GM12801 (cell line): ENCODE data around the gene SLC66A2.

ENCODE experiments used
- TF ChIP-seq, protein P1 (sequence below): IDR thresholded peaks from one replicate; pipeline ENCODE4 v1.5.1; 2011; ENCODE audit warnings: control low read depth; ENCODE audit not compliant: insufficient read length; ENCODE audit errors: extremely low read depth

Gene SLC66A2

DNA sequence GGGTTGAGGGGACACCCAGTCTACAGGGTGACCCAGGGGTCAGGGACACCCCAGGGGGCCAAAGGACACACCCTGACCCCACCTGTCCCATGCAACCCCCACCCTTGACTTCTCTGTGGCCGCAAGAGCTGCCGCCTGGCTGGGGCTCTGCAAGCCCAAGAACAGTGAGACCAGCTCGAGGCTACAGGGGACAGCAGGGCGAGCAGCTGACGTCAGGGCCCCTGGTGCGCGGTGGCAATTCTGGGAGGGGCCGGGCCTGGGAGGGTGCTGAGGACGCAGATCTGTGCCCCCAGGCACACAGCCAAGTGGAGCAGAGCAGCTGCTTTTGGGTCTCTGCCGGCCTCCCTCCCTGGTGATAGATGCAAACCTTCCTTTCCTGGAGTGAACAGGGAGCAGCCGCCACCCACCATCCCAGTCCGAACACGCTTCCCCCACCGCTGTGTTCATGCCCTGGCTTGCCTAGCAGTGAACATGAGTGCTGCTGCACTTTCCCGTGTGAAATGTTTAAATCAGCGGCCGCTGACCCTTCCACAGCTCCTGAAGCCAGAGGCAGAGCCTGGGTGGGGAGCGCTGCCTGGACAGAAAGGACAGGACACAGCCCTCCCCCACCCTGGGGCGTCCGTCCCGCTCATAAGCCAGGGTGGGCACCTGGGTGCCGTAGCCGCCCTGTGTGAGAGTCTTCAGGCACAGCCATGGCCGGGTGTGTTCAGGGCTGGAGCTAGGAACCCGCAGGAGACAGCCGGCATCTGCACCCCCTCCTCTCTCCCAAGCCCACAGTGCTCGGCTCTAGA lies 46.9 kb downstream of the SLC66A2 start:
- TF ChIP-seq, protein P1, sequence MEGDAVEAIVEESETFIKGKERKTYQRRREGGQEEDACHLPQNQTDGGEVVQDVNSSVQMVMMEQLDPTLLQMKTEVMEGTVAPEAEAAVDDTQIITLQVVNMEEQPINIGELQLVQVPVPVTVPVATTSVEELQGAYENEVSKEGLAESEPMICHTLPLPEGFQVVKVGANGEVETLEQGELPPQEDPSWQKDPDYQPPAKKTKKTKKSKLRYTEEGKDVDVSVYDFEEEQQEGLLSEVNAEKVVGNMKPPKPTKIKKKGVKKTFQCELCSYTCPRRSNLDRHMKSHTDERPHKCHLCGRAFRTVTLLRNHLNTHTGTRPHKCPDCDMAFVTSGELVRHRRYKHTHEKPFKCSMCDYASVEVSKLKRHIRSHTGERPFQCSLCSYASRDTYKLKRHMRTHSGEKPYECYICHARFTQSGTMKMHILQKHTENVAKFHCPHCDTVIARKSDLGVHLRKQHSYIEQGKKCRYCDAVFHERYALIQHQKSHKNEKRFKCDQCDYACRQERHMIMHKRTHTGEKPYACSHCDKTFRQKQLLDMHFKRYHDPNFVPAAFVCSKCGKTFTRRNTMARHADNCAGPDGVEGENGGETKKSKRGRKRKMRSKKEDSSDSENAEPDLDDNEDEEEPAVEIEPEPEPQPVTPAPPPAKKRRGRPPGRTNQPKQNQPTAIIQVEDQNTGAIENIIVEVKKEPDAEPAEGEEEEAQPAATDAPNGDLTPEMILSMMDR = no peak

DNA sequence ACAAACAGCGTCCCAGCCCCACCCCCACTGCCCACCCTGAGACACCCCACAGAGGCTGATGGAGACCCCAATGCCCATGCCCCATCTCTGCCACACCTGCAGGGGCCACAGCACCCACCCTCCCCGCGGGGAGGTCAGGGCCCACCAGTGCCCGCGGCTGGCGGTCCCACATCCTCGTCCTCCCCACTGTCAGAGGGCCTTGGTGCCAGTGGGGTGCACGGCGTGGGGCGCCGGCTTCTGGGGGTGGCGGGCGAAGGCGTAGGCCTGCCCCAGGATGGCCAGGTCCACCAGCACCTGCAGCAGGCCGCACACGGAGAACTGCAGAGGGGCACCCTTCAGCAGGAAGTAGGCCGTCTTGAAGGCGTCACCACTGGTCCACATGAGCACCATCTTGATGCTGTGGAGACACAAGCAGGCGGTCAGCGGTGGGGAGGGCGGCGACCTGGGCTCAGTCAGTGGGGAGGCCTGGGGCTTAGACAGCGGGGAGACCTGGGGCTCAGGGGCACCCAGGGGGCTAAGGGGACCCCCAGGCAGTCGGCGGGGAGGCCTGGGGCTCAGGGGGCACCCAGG lies 47.6 kb downstream of the SLC66A2 start:
- TF ChIP-seq, protein P1 = no peak

DNA sequence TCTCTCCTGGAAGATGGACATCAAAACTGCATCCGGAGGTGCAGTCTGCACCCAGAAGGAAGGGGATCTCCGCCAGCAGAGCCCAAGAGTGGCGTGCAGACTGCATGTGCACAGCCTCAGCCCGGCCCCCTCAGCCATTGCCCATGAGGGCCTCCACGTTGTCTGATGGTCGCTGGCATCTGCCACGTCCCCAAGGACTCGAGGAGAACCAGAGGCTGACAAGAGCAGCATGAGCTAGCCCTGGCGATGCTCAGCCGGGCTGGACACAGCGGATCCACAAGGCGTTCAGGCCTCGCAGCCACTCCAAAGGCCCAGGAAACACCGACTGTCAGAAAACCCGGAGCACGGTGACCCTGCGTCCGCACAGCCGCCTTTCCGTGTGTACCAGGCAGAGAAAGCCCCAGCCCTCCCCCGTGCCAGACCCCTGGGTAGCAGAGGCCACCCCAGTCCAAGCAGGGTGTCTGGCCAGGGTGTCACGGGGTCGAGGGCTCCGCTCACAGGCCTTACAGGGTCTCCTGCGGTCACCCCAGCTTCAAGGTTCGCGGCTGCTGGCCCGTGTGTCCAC lies 48.3 kb downstream of the SLC66A2 start:
- TF ChIP-seq, protein P1 = no peak

DNA sequence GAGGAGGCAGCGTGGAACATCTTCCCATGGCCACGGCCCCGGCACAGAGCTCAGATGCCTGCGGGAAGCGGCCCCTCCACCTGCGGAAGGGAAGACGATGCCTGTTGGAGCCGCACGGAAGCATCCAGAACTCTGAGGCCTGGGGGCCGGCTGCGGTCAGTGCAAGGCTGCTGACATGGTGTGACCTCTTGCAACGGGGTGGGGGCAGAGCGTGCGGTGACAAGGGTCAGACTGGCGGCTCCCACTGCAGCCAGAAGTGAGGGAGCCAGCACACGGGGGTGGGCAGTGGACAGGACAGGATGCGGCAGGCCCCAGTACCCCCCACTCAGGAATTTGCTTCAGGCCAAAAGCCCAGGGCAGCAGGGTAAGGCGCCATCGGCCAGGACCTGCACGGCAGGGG lies 48.8 kb downstream of the SLC66A2 start:
- TF ChIP-seq, protein P1 = no peak

DNA sequence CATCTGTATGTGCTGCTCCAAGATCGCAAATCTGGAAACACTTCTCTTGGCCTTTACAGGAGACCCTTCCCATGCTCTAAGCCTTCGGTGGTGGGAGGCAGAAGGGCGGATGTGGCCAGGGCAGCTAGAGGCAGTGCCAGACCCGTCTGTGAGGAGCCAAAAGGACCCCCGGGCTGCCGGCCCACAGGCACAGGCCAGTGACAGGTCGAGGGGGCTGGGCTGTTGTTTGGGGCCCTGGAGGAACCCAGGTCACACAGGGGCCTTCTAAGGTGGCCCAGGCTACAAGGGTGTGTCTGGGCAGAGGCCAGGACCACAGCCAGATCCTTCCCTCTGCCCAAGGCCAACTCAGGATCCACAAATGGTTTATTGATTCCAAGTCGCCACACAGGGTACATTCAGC lies 49.4 kb downstream of the SLC66A2 start:
- TF ChIP-seq, protein P1 = no peak

DNA sequence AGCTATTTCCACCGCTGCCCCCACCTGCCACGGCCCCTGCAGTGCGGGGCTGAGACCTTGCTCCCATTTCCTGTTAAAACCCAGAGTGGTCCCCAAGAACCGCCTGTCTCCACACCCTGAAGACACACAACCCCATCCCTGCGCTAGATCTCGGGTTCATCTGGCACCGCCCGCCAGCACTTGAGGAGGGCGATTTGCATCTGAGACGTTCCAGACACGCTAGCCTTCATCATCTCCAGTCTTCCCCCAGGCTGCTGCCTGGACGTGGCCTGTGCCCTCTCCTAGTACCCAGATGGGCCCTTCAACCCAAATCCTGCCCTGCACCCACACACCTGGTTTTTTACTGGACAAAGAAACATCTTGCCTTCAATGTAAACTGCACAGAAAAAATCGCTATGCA lies 49.8 kb downstream of the SLC66A2 start:
- TF ChIP-seq, protein P1 = no peak

DNA sequence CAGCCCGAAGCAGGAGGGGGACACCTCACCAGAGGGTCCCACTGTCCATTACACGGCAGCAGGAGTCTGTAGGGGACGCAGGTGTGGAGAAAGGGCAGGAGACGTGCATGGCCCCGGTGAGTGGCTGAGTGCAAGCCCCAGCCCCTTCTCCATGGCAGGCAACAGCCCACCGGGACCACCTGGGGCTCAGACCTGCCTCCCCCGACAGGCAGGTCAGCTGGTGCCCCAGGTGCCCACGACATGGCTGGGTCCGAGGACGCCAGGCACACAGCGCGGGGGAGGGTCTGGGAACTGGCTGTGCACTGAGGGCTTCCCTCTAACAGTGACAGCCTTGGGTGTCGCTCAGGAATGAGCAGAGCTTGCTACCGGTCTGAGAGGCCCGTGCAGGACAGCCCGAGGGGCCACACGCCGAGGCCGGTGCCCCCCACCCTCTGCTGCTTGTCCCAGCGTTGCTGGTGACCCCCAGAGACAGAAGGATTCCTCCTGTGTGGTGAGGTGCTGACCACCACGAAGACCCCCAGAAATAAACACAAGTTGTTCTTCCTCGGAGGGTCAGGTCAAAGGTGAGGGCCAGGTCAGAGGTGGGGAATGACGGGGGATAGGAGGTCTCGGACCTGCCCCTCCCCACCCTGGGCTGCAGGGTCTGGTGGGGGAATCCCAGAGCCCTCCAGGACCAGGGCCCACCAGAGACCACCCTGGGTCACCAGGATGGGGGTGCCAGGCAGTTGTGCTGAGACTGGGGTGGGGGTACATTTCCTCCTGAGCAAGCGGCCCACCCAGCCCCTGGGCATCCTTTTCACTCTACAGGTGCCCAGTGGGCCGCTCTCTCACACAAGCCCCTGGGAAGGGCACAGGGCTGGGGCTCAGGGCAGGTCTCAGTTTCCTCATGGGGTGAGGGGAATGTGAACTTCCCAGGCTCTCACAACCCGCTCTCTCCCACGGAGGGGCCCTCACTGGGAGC lies 50.6 kb downstream of the SLC66A2 start:
- TF ChIP-seq, protein P1 = no peak
